ENCODE measurements around the gene DPH1. TPM values are rescaled to one million over a fixed set of nuclear protein-coding genes. Genes with fewer than 3 reads are reported as not detected.

DPH1 gene
- total and polyA plus RNA-seq, 4 donors: 9.8 to 24.6 (median 19.4) TPM

DNA sequence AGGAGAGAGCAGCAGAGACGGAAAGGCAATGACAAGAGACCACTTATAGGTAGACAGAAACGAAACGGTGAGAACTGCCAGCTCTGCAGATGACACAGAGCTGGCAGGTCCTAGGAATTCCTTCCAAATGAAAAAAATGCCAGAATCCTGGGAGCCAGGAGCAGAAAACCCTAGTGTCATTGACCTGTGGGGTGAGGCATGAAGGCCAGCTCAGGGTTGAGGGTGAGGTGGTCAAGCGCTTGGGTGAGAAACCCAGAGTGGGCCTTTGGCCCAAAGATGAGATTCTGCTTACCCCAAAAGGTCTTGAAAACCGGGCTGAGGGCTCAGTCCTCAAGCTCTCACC lies 34.2 kb downstream of the DPH1 start:
- Histone ChIP-seq H3K4me1 (ENCODE audit: control insufficient read depth in 4 of 4, insufficient read depth in 4 of 4, low read length in 3 of 4) (peaks cover 0 to 31% (median 17%) of the 10 kb centered on the region in 4 donors), H3K4me3 (ENCODE audit: low read depth in 1 of 3, low read length in 3 of 3) (no peak overlapping the region), H3K27ac (ENCODE audit: low read depth in 1 of 2, low read length in 2 of 2) (peak overlapping the region; percentile 22 to 54), H3K9me3 (ENCODE audit: control insufficient read depth in 4 of 4, low read length in 3 of 4) (no peaks in the 10 kb centered on the region), H3K36me3 (ENCODE audit: control insufficient read depth in 4 of 4, insufficient read depth in 3 of 4, low read depth in 1 of 4, low read length in 3 of 4) (peaks cover 2 to 10% (median 6%) of the 10 kb centered on the region in 4 donors), H3K9ac (ENCODE audit: low read depth in 1 of 2, low read length in 2 of 2) (no peak overlapping the region), H3K27me3 (ENCODE audit: control insufficient read depth in 4 of 4, insufficient read depth in 4 of 4, low read length in 3 of 4) (no peaks in the 10 kb centered on the region)
- no peak for DNase-seq (ENCODE audit: low spot score)
- TF ChIP-seq JUND (IDR thresholded peaks at IDR 0.05) (no peak), HNF4A (conservative IDR thresholded peaks at IDR 0.05) (peak in 1 of 2 donors; percentile 7), RXRA (IDR thresholded peaks at IDR 0.05) (peak; percentile 35 to 87)
- 40% methylated on average over 5 of the region's 5 CpGs for WGBS

DNA sequence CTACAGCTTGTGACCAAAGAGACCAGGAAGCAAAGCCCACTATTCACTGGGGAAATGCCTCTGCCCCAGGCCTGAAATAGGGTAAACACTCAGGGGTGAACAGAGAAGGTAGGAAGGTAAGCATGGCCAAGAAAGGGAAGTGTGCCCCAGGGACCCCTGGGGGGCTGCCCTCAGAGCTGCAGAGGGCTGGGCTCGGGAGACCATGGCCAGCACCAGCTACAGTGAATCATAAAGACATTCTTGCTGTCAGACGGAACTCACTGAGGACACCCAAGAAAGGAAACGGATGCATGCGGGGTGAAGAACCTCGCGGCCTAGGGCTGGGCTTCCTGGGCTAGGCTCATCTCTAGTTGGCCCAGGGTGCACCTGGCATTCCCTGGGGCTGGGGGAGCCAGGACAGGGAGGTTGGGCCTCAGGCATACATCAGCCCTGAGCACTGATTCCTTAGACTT lies 34.6 kb downstream of the DPH1 start:
- no peaks in the 10 kb centered on the region for H3K27me3 ChIP-seq (ENCODE audit: control insufficient read depth in 4 of 4, insufficient read depth in 4 of 4, low read length in 3 of 4)
- peaks cover 2 to 10% (median 6%) of the 10 kb centered on the region in 4 donors for H3K36me3 ChIP-seq (ENCODE audit: control insufficient read depth in 4 of 4, insufficient read depth in 3 of 4, low read depth in 1 of 4, low read length in 3 of 4)
- TF ChIP-seq YY1 (IDR thresholded peaks at IDR 0.05) (no peak), RXRA (IDR thresholded peaks at IDR 0.05) (peak in 1 of 2 donors; percentile 41), FOXA1 (IDR thresholded peaks at IDR 0.05) (no peak)
- TF ChIP-seq, protein P1, sequence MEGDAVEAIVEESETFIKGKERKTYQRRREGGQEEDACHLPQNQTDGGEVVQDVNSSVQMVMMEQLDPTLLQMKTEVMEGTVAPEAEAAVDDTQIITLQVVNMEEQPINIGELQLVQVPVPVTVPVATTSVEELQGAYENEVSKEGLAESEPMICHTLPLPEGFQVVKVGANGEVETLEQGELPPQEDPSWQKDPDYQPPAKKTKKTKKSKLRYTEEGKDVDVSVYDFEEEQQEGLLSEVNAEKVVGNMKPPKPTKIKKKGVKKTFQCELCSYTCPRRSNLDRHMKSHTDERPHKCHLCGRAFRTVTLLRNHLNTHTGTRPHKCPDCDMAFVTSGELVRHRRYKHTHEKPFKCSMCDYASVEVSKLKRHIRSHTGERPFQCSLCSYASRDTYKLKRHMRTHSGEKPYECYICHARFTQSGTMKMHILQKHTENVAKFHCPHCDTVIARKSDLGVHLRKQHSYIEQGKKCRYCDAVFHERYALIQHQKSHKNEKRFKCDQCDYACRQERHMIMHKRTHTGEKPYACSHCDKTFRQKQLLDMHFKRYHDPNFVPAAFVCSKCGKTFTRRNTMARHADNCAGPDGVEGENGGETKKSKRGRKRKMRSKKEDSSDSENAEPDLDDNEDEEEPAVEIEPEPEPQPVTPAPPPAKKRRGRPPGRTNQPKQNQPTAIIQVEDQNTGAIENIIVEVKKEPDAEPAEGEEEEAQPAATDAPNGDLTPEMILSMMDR (IDR thresholded peaks at IDR 0.05; ENCODE audit: low read depth, low read length, missing input control): no peak
- peak overlapping the region; percentile 22 to 54 for H3K27ac ChIP-seq (ENCODE audit: low read depth in 1 of 2, low read length in 2 of 2)
- H3K4me3 ChIP-seq (ENCODE audit: low read depth in 1 of 3, low read length in 3 of 3): no peak overlapping the region
- no peak for DNase-seq (ENCODE audit: low spot score)
- H3K9ac ChIP-seq (ENCODE audit: low read depth in 1 of 2, low read length in 2 of 2): no peak overlapping the region
- no peaks in the 10 kb centered on the region for H3K9me3 ChIP-seq (ENCODE audit: control insufficient read depth in 4 of 4, low read length in 3 of 4)
- 79% methylated on average over 6 of the region's 6 CpGs for WGBS
- H3K4me1 ChIP-seq (ENCODE audit: control insufficient read depth in 4 of 4, insufficient read depth in 4 of 4, low read length in 3 of 4): peaks cover 0 to 32% (median 17%) of the 10 kb centered on the region in 4 donors

DNA sequence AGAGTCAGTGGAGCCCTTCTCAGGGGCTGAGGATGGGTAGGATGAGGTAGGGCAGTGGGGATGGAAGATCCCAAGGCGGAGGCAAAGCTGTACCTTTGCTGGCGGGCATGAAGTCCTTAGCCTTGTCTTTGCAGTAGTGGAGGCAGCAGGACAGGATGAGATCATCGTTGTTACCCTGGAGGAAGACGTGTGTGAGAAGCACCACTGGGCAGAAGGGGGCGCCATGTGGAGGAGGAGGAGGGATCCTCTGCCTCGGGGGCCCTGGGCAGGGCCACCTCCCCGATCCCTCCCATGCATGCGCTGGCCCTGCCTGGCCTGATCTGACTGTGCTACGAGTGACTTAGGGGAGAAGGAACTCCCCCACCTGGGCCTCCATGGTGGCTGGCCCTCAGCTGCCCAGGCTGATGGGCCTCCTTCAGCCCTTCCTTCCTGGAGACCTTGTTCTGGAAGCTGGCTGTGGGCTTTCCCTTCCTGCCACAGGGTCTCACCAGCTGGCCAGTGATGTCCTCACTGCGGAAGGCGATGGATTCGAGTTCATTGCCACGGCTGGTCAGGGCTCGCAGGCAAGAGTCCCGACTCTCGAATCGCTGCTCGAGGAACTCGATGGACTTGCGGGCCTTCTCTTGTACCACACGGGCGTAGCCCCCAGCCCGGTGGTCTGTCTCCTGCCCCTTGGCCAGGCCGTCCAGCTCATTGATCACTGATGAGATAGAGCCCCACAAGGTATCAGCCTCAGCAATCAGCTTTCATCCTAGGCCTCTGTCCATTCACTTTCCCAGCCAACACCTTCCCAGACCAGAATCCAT lies 35.2 kb downstream of the DPH1 start:
- WGBS: 89% methylated on average over 24 of the region's 24 CpGs
- DNase-seq (ENCODE audit: low spot score): no peak
- Histone ChIP-seq H3K9me3 (ENCODE audit: control insufficient read depth in 4 of 4, low read length in 3 of 4) (no peaks in the 10 kb centered on the region), H3K4me1 (ENCODE audit: control insufficient read depth in 4 of 4, insufficient read depth in 4 of 4, low read length in 3 of 4) (peaks cover 3 to 38% (median 20%) of the 10 kb centered on the region in 4 donors), H3K4me3 (ENCODE audit: low read depth in 1 of 3, low read length in 3 of 3) (no peak overlapping the region), H3K9ac (ENCODE audit: low read depth in 1 of 2, low read length in 2 of 2) (no peak overlapping the region), H3K27me3 (ENCODE audit: control insufficient read depth in 4 of 4, insufficient read depth in 4 of 4, low read length in 3 of 4) (no peaks in the 10 kb centered on the region), H3K36me3 (ENCODE audit: control insufficient read depth in 4 of 4, insufficient read depth in 3 of 4, low read depth in 1 of 4, low read length in 3 of 4) (peaks cover 2 to 10% (median 4%) of the 10 kb centered on the region in 4 donors), H3K27ac (ENCODE audit: low read depth in 1 of 2, low read length in 2 of 2) (peak overlapping the region; percentile 22 to 54)
- TF ChIP-seq RAD21 (IDR thresholded peaks at IDR 0.05): peak in 1 of 2 donors; percentile 26
- TF ChIP-seq, protein P1 (IDR thresholded peaks at IDR 0.05; ENCODE audit: low read depth, low read length, missing input control): peak; percentile 14
- TF ChIP-seq, protein P2, sequence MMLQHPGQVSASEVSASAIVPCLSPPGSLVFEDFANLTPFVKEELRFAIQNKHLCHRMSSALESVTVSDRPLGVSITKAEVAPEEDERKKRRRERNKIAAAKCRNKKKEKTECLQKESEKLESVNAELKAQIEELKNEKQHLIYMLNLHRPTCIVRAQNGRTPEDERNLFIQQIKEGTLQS (IDR thresholded peaks at IDR 0.05): no peak

Measured in liver (tissue), 9 donors.